LNCaP clone FGC (cell line): ENCODE data around the gene CLPTM1L.

ENCODE experiments used
- DNase-seq: peaks from one replicate; pipeline ENCODE4 v3.0.0-alpha.2; 2011; ENCODE audit warnings: low read depth
- H3K4me3 ChIP-seq: 2 replicates; pipeline ENCODE4 v1.5.1; 2011; ENCODE audit warnings: mild to moderate bottlenecking, low read depth, low read length, control low read depth
- TF ChIP-seq, protein P1 (sequence below): IDR thresholded peaks from 2 replicates; pipeline ENCODE4 v1.5.1; 2012; ENCODE audit warnings: mild to moderate bottlenecking; ENCODE audit not compliant: control insufficient read depth, insufficient read depth; ENCODE audit errors: extremely low read depth

Gene CLPTM1L

DNA sequence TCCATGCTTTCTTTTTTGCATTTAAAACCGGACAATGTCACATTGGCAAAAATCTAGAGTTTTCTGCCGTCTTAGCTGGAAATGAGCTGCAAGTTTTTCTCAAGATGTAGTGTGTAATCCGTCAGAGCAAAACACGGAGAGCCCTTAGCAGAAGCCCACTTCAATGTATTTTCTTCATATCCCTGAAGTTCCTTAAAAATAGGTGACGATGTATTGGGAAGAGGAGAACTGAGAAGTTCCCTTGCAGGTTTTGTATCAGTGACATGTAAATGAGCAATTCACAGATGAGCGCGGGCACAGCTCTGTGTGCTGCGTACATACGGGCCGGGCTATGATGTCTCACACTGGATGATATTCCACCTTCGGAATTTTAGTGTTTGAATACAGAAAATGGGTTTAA, 14.8 kb upstream of the CLPTM1L start:
- no peak for DNase-seq
- TF ChIP-seq, protein P1, sequence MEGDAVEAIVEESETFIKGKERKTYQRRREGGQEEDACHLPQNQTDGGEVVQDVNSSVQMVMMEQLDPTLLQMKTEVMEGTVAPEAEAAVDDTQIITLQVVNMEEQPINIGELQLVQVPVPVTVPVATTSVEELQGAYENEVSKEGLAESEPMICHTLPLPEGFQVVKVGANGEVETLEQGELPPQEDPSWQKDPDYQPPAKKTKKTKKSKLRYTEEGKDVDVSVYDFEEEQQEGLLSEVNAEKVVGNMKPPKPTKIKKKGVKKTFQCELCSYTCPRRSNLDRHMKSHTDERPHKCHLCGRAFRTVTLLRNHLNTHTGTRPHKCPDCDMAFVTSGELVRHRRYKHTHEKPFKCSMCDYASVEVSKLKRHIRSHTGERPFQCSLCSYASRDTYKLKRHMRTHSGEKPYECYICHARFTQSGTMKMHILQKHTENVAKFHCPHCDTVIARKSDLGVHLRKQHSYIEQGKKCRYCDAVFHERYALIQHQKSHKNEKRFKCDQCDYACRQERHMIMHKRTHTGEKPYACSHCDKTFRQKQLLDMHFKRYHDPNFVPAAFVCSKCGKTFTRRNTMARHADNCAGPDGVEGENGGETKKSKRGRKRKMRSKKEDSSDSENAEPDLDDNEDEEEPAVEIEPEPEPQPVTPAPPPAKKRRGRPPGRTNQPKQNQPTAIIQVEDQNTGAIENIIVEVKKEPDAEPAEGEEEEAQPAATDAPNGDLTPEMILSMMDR, result no peak
- H3K4me3 ChIP-seq, result no peak overlapping the region

DNA sequence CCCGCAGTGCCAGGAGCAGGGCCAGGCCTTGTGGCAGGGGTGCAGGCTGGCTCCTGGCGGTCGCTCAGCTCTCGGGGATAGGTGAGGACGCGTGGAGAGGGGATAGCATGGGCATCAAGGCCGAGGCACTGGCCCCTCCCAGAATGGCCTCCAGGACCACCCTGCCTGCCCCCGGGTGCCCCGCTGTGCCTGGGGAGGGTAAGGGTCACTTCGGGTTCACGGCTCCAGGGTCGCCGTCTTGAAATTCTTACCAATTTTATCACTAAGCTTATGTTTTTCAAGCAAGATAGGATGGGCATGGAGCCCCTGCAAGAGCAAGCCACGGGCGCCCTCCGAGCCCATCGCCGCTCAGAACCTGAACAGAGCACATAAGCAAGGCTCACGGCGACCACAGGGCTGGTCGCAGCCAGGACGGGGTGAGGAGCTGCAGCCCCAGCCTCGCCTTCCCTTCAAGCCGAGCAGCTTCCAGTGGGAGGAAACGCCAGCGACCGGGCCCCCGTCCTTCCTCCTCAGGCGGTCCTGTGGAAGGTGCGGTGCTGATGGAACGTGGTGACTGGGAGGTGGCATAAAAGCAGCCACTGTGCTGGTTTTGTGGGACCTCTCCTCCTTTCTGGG, 14.2 kb upstream of the CLPTM1L start:
- no peak overlapping the region for H3K4me3 ChIP-seq
- TF ChIP-seq, protein P1, result no peak
- DNase-seq, result no peak

DNA sequence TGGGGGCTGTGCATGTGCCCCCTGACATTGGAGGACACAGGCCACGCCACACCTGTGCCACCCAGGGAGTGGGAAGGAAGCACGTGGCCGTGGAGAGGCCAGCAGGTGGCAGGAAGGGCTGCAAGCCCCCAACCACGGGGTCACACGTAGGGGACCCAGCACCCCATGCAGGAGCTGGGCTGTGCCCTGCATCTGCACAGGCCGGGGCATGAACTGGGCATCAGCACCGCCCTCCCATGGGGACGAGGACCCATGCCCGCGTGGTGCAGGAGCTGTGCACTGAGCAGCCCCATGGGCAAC, 13.8 kb upstream of the CLPTM1L start:
- H3K4me3 ChIP-seq, result no peak overlapping the region
- DNase-seq, result no peak
- TF ChIP-seq, protein P1, result no peak

DNA sequence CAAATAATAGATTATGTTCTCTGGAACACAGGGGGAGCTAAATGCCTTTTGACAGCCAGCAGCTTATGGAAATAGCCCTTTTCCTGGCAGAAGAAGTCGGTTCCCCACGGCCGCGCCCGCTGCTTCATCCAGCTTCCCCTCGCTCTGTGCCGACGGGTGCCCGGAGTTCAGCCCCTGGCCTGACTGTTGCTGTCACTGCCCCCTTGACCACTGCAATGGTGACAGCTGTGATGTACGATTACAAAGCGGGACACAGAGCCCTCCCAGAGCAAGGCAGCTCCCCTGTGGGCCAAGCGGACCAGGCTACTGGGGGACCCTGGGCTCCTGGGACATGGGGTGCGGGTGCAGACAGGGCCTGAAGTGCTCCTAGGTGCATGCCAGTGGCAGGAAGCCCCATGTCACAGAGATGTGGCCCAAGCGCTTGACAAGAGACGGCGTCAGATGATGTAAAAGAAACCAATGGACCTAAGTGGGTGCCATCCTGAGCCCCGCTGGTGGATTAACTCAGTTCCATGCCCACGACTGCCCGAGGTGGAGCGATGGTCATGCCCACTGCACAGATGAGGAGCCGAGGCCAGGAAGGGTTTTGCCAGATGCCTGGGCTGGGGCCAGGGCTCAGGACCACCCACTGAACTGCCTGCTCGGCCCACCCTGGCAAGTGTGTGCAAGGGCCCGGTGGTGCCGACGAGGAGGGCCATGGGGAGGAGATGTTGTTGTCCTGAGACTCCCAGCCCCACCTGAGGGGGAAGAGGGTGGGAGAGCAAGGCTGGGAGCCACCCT, 13.2 kb upstream of the CLPTM1L start:
- no peak overlapping the region for H3K4me3 ChIP-seq
- TF ChIP-seq, protein P1, result no peak
- no peak for DNase-seq

DNA sequence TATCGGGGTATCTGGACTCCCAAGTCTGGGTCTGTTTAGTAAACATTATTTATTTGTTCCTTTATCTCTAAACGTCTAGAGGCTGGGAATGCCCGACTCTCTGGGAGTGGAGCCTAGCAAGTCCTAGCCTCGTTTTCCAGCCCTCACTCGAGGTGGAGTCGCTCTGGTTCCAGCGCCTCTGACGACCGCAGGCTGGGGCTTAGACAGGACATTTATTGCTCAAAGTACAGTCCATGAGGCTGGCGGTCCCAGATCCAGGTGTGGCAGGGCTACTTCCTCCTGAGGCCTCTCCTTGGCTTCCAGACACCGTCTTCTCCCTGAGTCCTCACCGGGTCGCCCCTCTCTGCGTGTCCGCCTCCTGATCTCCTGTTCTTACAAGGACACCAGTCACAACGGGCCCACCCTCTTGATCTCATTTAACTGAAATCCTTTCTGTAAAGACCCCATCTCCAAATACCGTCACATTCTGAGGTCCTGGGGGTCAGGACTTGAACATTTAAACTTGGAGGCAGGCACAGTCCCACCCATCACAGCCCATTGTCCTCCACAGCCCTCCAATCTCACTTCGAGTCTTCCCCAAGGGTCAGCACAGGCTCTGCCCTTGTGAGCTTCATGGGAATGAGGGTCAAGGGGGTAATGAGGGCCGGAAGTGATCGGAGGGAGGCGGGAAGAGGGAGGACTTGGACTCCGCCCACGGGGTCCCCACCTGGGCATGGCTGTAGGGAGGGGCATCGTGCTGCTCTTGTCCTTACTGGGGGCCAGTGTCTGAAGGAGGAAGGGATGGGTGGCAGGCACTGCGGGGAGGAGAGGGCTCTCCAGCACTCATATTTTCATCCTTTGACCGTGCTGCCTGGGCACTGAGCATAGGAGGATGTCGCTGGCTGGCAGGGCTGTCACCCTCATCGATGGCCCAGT, 12.2 kb upstream of the CLPTM1L start:
- no peak for DNase-seq
- TF ChIP-seq, protein P1, result no peak

DNA sequence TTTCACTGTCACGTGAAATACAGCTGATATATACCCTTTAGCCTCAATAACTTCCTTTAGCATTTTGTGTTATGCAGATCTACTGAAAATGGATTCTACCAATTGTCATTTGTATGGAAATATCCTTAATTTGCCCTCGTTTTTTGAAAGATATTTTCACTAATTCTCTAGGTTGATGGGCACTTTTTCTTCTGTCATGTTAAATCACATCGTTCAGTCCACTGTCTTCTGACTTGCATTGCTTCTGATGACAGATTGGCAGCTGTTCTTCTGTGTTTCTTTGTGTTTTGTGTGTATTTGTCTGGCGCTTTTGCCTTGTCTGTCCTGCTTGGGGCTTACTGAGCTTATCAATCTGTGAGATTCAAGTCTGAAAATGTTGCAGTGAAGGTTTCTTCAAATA, 9.7 kb upstream of the CLPTM1L start:
- no peak for DNase-seq
- TF ChIP-seq, protein P1, result no peak
- no peak overlapping the region for H3K4me3 ChIP-seq

More for the DNA sequence above, 12.2 kb upstream of the CLPTM1L start:
- no peak overlapping the region for H3K4me3 ChIP-seq
